ENCODE measurements around the gene LRRC45.

The LRRC45 gene

DNA sequence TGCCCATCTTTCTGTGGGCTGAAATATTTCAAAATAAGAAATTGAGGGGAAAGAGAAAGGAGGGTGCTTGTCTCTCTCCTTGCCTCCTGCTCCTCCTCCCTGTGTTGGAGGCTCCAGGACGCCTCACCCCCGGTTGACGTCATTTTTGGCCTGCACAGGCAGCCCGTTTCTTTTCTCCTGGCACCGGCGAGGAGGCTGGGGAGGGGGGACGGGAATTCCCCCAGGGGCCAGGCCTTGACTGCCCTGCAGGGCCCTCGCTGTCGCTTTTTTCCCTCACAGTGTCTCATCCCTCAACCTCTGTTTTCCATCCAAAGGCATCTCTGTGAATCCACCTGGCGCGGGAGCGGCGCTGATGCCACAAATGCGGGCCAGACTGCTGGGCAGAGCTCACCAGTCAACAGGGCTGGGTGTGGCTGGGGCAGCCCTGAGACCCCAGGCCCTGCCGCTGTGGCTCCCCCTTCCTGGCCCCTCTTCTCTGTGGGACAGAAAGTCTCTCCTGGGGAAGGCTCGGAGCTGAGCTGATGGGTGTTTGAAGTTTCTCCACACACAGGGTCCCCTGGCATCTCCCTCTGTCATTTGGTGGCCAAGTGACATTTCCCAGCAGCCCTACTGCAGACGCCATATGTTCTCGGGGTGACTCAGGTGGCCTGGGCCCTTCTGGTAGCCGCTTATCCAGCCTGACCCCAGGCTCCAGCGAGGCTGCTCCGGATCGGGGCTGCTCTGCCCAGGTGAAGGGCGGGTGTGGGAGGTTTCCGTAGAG lies 16.5 kb upstream of the LRRC45 start:
- DNase-seq, result peak in 26 of 56 donors; percentile 11 to 65 (median 27)

DNA sequence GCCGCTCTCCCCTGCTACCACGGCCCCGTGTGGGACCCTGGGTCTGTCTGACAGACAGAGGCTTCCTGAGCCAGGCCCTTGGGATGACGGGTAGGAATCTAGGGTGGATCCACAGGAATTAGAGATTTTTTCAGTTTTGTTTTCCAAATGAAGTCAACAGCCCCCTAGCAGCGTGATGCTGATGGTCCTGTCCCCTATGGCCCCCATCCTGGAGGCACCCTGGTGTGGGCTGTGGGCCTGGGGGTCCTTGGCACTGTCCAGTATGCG lies 15.9 kb upstream of the LRRC45 start:
- DNase-seq, result no peak

DNA sequence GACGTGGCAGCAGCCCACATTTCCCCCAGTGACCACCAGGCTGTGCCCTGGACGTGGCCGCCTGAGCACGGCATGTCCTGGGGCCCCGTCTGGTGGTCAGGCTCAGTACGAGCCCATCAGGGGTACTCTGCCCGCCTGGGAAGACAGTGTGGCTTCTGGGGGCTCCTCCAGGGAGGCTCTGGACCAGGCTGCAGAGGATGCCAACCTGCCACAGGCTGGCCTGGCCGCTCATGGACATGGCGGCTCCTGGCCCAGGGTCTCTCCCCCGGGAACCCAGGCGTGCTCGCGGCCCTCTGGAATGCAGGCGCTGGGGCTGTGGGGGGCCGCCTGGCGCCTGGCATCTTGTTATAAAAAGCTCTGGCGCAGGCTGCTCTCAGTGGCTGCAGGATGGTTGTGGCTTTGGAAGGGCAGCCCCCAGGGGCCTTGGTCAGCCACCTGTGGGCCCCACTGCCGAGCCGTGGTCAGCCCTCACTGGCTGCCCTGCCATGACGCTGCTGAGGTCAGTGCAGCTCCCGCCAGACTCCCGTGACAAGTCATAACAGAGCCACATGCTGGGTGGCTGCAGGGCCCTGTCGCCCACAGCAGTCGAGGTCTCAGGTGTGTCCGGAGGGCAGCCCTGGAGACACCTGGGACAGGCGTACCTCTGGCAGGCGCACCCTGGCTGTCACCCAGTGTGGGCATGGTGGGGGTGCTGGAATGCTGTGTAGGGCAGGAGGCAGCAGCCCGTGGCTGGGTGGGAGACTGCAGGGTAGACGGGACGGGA lies 15.4 kb upstream of the LRRC45 start:
- DNase-seq, result peak in 3 of 56 donors; percentile 14 to 32 (median 15)

DNA sequence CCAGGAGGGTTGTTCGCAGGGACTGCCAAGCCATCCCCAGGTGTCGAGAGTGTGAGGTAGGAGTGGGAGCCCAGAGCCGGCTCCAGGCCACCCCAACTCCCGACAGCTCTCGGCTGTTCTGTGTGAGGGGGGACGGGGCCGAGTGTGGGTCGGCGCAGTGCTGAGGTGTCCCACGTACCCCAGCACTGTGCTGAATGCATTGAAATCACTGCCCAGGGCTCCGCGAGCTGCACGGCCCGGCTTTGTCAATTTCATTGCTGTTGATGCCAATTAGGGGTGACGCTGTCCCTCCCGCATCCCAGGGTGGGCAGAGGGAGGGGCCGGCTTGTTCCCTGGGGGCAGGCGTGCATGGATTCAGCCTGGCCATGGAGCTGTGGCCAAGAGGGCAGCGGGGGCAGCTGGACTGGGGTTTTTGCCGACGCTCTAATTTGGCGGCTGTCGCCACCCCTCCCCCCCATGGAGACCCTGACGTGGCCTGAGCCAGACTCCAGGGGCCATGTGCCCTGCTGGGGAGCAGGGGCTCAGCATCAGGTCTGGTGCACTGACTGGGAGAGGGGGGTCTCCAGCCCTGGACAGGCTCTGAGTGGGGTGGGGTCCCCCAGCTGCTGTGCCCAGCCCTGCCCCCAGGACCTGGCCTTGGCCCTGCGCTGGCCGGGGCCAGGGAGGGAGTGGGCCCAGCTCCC lies 14.7 kb upstream of the LRRC45 start:
- DNase-seq, result no peak

DNA sequence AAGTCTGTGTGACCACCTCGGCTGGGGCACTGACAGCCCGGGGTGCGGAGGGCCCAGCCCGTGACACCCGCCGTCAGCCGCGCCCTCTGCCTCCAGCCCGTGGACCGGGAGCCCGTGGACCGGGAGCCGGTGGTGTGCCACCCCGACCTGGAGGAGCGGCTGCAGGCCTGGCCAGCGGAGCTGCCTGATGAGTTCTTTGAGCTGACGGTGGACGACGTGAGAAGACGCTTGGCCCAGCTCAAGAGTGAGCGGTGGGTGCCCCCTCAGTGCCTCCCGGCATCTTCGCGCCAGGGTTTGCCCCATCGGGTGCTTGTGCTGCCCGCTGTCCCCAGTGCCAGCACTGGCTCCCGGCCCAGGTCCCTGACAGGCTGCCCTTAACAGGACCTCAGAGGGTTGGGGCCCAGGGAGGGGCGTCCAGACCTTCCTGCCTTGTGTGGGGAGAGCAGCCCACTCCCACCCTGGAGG lies 14.1 kb upstream of the LRRC45 start:
- DNase-seq, result peak in 3 of 56 donors; percentile 8 to 33 (median 31)

DNA sequence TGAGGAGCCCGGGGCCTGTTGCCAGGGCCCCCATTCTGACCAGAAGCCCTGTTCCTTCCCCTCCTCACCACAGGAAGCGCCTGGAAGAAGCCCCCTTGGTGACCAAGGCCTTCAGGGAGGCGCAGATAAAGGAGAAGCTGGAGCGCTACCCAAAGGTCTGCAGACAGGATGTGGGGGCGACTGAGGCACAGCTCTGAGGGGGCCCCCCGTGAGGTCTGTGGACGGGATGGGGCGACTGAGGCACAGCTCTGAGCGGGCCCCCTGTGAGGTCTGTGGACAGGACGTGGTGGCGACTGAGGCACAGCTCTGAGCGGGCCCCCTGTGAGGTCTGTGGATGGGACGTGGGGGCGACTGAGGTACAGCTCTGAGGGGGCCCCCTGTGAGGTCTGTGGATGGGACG lies 13.7 kb upstream of the LRRC45 start:
- DNase-seq, result no peak

DNA sequence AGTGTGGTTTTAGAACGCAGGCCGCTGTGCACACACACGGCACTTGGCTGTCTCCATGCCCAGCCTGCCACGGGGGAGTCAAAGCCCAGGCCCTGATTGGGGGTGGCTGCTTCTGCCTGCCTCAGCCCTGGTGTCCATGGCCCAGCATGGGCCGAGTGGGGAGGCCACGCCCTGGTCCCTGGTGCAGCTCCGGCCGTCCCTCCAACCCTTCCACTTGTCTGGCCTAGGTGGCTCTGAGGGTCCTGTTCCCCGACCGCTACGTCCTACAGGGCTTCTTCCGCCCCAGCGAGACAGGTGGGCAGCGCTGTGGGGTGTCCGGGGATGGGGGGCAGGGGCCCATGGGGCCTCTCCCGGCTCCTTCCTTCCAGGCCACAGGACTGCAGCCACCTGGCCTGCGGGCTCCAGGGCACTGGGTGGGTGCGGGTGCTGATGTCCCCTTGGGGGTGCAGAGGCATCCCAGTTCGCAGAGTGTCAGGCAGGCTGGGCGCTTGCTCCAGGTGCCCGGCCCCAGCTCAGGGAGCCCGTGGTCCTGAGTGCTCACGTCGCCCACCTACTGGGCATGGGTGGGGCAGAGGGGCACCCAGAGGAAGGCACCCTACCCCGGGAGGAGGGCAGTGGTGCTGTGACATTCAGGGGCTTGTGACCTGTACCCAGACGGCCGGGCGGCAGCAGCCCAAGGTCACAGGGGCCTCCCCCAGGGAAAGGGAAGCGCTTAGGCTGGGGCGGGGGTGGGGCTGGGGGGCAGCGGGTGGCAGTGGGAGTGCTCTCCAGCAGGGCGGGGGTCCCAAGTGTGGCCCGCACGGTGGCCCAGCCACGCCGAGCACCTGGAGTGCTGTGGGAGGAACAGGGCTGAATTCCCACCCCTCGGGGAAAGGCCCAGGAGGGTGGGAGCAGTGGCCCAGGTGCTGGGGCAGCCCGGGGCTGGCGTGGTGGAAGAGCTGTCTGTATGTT lies 12.3 kb upstream of the LRRC45 start:
- no peak for DNase-seq

DNA sequence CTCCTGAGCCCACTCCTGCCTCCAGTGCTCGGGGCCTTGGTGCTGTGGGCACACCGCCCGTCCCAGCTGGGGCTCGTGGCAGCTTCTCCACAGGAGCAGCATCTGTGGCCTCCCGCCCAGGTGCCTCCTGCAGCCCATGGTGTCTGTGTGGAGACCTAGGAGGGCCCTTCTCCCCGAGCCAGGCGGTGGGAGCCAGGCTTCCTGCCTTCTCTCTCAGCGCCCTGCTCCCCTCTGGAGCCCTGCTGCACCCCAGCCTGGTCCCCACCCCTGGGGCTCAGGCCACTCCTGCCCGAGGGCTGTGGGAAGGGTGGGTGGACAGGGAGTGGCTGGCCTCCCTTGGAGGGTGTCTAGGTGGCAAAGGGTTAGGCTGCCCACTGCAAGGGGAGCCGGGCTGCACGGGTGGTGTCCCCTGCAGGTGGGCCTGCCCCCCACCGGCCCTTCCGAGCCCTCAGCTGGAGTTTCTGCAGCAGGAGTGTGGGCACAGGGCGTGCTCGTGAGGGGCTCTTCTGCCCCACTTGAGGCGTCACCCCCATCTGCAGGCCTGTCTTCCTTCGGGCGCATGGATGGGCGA lies 11.4 kb upstream of the LRRC45 start:
- DNase-seq, result no peak

DNA sequence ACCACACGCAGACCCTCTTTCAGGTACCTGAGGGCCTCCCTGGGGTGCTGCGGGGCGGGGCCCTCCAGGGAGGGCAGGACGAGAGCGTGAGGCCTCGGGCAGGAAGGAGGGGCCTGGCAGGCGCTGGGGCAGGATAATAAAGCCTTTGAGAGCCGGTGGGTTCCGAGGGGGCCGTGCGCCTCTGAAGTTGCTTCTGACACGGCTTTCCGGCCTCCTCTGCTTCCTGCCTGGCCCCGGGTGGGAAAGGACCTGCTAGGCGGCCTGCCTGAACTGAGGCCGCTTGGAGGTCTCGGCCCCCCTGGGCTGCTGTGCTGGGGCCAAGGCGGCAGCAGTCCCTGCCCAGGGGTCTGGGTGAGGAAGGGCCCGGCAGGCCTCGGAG lies 10.9 kb upstream of the LRRC45 start:
- DNase-seq, result no peak

DNA sequence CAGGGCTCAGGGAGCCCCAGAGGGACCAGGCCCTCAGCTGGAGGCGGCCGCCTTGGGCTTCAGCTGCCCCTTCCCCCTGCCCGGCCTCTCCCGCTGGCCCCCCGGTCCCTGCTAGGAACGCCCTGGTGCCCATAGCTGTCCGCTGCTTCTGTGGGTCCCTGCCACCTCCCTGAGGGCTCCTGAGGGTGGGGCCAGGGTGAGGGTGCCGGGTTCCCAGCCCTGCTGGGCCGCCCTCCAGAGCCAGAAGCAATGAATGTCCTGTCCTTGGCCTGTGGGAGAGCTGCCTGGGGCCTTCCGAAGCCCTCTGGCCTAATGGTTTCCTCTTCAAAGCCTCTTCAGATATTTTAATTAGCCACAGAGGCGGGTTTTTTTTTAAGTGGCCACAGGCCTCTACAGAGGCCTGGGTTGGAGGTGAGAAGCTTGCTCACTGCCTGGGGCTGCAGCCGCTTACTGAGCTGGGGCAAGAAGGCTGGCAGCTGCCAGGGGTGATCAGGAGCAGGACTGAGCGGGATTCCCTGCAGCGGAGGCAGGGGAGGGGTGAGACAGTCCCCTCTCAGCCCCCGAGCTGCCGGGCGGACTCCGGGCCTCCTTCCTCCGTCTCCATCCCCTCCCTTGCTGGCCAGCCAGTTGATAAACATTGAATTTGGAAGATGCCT lies 10.3 kb upstream of the LRRC45 start:
- no peak for DNase-seq

DNA sequence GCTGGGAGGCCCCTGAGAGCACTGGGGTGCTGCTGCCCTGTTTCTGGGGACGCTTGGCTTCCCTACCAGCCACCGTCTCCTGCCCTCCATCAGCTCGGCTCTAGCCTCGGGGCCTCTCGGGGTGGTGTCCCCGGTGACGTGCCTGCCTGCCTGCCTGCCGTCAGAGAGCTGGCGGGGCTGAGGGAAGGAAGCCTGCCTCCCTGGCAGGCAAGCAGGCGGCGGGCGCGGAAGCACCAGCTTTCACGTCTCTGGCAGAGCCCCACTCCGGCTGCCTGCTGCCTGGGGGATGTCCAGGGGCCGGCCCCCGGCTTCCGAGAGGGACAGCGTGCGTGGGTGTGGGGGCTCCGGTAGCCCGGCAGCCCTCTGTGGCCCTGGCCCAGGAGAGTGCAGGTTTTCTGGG lies 9.8 kb upstream of the LRRC45 start:
- peak in 24 of 56 donors; percentile 9 to 70 (median 34) for DNase-seq

DNA sequence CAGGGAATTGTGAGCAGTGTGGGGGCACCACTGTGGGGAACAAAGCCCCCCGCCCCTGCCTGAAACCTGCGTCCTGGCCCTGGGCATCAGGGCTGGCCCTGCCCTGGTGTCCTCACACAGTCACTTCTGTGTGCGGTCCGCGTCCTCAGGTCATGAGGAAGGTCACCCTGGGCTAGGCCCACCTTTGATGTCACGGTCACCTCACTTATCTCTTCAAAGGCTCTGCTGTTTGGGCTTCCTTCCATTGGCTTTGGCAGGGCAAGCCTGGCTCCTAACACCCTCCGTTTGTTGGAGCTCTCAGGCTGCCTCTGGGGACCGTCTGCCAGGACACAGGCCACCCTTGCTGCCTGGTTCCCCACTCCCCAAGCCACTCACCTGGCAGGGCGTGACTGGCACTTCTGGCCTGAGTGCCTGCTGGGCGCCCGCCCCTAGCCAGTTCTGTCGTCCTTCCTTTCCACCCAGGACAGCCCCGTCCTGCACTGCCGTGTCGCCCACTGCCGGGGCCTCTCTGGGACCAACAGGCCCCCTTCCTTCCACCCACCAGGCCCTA lies 9.3 kb upstream of the LRRC45 start:
- DNase-seq, result no peak

DNA sequence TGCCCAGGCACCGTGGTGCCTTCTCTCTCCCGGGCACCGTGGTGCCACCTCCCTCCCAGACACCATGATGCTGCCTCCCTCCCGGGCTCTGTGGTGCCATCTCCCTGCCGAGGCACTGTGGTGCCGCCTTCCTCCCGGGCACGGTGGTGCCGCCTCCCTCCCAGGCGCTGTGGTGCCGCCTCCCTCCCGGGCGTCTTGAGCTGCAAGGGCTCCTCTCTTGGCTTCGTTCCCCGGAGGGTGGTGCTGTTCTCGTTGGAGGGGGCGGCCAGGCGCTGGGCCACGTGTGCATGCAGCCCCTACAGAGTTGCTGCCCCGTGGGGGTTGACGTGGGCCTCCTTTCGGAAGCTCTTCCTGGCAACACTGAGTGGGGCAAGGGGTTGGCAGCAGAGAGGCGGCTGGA lies 8.7 kb upstream of the LRRC45 start:
- peak in 30 of 56 donors; percentile 13 to 75 (median 38) for DNase-seq

DNA sequence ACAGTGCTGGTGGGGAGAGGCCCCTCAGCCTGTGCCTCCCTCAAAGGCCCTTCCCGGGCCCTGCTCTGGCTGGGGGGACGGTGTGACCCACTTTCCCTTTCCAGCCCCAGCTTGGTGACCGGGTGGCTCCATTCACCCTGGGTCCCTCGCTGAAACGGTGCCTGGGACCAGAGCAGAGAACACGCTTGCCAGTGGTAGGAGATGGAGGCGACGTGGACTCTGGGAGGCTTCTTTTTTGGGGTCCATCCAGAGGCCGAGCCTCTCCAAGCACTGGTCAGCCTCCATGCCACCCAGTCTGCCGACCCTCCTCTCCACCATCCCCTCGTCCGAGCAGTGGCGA lies 8.2 kb upstream of the LRRC45 start:
- DNase-seq, result no peak

DNA sequence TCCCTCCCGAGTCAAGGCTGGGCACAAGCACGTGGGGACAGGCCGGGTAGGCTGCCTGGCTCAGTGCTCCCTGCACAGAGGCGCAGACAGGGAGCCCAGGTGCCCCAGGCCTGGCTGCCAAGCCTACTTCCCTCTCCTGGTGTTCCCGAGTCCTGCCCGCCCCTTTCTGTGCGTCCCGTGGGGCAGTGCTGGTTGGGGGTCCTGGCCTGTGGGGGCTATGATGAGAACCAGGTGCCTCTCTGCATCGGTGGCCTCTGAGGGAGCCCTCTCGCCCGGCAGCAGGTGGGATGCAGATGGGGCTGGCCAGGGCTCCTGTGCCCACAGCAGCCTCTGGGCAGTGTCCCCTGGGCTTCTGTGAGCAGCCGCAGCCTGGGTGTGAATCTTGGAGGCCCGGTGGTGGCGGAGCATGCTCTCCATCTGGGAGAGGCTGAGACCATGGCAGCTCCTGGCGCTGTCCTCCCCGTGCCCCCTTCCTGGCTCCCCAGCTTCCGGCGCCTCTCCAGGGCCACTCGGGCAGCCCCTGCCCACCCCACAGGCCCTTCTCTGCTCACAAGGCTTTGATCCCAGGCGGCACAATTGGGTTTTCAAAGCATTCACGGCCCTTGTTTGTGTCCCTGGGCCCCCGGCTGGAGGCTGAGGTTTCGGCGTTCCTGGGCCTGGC lies 7.7 kb upstream of the LRRC45 start:
- DNase-seq, result no peak

DNA sequence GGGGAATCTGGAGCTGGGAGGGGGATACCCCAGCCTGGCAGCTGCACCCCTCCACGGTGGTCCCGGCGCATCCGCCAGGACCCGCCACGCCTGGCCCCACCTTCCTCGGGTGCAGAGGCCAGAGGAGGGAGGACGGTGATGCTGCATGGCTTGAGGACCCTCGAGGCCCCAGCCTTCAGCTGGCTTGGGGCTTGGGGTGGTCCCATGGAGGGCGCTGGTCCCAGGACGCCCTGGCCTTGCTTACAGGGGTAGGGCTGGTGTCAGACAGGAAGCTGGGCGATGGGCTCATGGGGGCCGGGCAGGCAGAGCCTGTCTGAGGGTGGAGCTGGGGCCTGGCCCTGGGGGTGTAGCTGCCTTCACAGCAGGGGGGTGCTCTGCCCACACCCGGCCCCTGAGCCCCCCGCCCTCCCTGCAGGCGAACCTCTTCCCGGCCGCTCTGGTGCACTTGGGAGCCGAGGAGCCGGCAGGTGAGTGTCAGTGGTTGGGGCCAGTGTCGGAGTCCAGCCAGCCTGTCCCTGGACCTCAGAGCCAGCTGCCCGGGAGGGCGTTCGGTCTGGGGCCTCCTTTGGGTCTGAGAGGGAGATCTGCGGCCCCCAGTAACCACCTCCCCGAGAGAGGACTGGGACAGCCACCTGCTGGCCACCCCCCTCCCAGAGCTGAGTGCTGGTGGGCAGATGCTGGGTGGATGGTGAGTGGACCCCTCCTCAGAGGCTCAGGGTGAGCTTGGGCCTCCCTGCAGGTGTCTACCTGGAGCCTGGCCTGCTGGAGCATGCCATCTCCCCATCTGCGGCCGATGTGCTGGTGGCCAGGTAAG lies 6.8 kb upstream of the LRRC45 start:
- DNase-seq, result no peak

DNA sequence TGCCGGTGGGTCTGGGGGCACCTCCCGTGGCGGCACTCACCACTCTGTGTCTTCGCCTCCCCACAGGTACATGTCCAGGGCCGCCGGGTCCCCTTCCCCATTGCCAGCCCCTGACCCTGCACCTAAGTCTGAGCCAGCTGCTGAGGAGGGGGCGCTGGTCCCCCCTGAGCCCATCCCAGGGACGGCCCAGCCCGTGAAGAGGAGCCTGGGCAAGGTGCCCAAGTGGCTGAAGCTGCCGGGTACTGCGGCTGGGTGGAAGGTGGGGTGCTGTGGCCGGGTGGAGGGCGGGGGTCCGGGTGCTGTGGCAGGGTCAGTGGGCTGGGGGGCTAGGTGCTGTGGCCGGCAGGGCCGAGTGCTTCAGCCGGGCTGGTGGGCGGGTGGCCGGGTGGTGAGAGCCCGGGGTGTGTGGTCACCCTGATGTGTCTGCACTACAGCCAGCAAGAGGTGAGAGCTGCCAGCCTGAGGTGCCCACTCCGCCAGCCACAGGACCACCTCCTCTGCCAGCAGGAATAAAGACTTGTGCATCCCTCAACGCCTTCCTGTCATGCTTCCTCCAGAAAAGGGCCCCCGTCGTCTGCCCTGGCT lies 6.1 kb upstream of the LRRC45 start:
- no peak for DNase-seq

DNA sequence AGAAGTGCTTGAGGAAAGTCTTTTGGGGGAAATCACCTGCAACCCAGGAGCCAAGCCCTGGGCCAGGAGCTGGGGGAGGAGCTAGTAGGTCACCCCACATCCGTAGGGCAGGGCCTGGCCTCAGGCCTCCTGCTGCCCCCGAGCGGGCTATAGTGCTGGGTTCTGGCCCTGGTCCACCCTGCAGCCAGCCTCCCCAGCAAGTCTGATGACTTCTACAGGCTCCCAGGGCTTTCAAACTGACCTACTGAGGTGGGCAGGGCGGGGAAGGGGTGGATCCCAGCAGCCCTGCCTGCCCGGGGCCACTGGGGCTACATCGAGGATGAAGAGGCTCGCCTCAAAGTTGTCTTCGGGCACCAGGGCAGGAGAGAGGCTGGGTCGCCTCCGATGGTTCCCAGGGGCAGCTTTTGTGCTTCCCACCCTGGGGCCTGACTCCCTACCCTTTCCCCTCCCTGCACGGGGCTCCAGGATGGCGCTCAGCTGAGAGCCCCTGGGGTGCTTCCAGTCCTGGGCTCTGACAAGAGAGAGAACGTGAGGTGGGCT lies 5.4 kb upstream of the LRRC45 start:
- no peak for DNase-seq
